HepG2 (cell line): Measurements from ENCODE around the gene CDK5R1. TPM values are rescaled to one million over a fixed set of nuclear protein-coding genes. Genes with fewer than 3 reads are reported as not detected.

Experiments used
- ATF1 ChIP-seq: IDR thresholded peaks from 2 replicates; pipeline ENCODE4 v1.6.1; 2016; ENCODE audit warnings: mild to moderate bottlenecking, control low read depth
- ATF4 ChIP-seq, 2 experiments: fragments of 450-650 bp in 1 of 2; sonication (generic) in 1 of 2; formaldehyde crosslinking; IDR thresholded peaks; 2 replicates each; pipeline versions ENCODE4 v1.5.0 to v1.8.0; 2020 to 2022; ENCODE audit warnings: mild to moderate bottlenecking in 1 of 2, missing genetic modification reagents in 1 of 2
- CBX5 ChIP-seq: sonication (generic); formaldehyde crosslinking; IDR thresholded peaks from 2 replicates; pipeline ENCODE4 v1.4.0; 2020; ENCODE audit warnings: missing genetic modification reagents, borderline replicate concordance
- EEA1 ChIP-seq: sonication (generic); formaldehyde crosslinking; IDR thresholded peaks from 2 replicates; pipeline ENCODE4 v1.5.1; 2020; ENCODE audit warnings: mild to moderate bottlenecking, missing genetic modification reagents, borderline replicate concordance
- FOSL1 ChIP-seq: sonication (generic); formaldehyde crosslinking; IDR thresholded peaks from 2 replicates; pipeline ENCODE4 v1.9.0; 2021; ENCODE audit warnings: missing genetic modification reagents, borderline replicate concordance
- FOXJ3 ChIP-seq: sonication (generic); formaldehyde crosslinking; IDR thresholded peaks from 2 replicates; pipeline ENCODE4 v1.4.0; 2020; ENCODE audit warnings: missing genetic modification reagents, mild to moderate bottlenecking, borderline replicate concordance
- GABPA ChIP-seq, 2 experiments: IDR thresholded peaks; 2 replicates each; pipeline ENCODE4 v1.6.1; 2011 to 2016; ENCODE audit warnings: low read depth in 2 of 2, low read length in 1 of 2, missing biosample characterization in 1 of 2, missing genetic modification characterization in 1 of 2
- NCOR1 ChIP-seq: fragments of 200-600 bp; sonication (generic); IDR thresholded peaks from 2 replicates; pipeline ENCODE4 v1.7.0; 2017; ENCODE audit warnings: antibody characterized with exemption, low read length, borderline replicate concordance
- NR0B2 ChIP-seq: sonication (generic); formaldehyde crosslinking; IDR thresholded peaks from 2 replicates; pipeline ENCODE4 v1.4.0; 2020; ENCODE audit warnings: mild to moderate bottlenecking, missing genetic modification reagents
- PRDM4 ChIP-seq: sonication (generic); formaldehyde crosslinking; IDR thresholded peaks from 2 replicates; pipeline ENCODE4 v1.9.0; 2021; ENCODE audit warnings: missing genetic modification reagents, borderline replicate concordance
- SAP130 ChIP-seq: IDR thresholded peaks from 2 replicates; pipeline ENCODE4 v1.6.1; 2016; ENCODE audit warnings: low read depth
- SP1 ChIP-seq, 2 experiments: fragments of 450-650 bp in 1 of 2; sonication (generic) in 1 of 2; formaldehyde crosslinking in 1 of 2; IDR thresholded peaks; 2 replicates each; pipeline versions ENCODE4 v1.4.0 to v1.6.1; 2016 to 2020; ENCODE audit warnings: missing genetic modification reagents in 1 of 2
- SRY ChIP-seq: sonication (generic); formaldehyde crosslinking; IDR thresholded peaks from 2 replicates; pipeline ENCODE4 v1.8.0; 2022; ENCODE audit warnings: mild to moderate bottlenecking, missing genetic modification reagents
- STAG1 ChIP-seq: sonication (generic); formaldehyde crosslinking; IDR thresholded peaks from 2 replicates; pipeline ENCODE4 v1.4.0; 2020; ENCODE audit warnings: missing genetic modification reagents
- TBL1XR1 ChIP-seq: fragments of 150-350 bp; IDR thresholded peaks from 2 replicates; pipeline ENCODE4 v1.6.1; 2014; ENCODE audit warnings: borderline replicate concordance, low read length; ENCODE audit not compliant: partially characterized antibody
- TCF12 ChIP-seq, 2 experiments: fragments of 450-650 bp in 1 of 2; sonication (generic) in 1 of 2; formaldehyde crosslinking in 1 of 2; IDR thresholded peaks; 2 replicates each; pipeline versions ENCODE4 v1.6.1 to v1.8.0; 2017 to 2022; ENCODE audit warnings: antibody characterized with exemption in 1 of 2, mild to moderate bottlenecking in 1 of 2, missing genetic modification reagents in 1 of 2, moderate library complexity in 1 of 2
- UBTF ChIP-seq: sonication (generic); formaldehyde crosslinking; IDR thresholded peaks from 2 replicates; pipeline ENCODE4 v1.4.0; 2020; ENCODE audit warnings: mild to moderate bottlenecking, missing genetic modification reagents
- ZBTB38 ChIP-seq: sonication (generic); formaldehyde crosslinking; IDR thresholded peaks from 2 replicates; pipeline ENCODE4 v1.5.1; 2020; ENCODE audit warnings: mild to moderate bottlenecking, missing genetic modification reagents
- ZNF691 ChIP-seq: sonication (generic); formaldehyde crosslinking; IDR thresholded peaks from 2 replicates; pipeline ENCODE4 v1.4.0; 2020; ENCODE audit warnings: missing genetic modification reagents, low read depth, mild to moderate bottlenecking, borderline replicate concordance
- ZSCAN29 ChIP-seq: sonication (generic); formaldehyde crosslinking; conservative IDR thresholded peaks from 2 replicates; pipeline ENCODE4 v1.4.0; 2020; ENCODE audit warnings: mild to moderate bottlenecking, missing genetic modification reagents
- polyA plus RNA-seq, 8 experiments: library from polyadenylated mRNA; depleted of rRNA in 3 of 8; stranded (reverse) in 7 of 8; unstranded in 1 of 8; fragments of >200 nt; fragmentation: Illumina TruSeq in 4 of 8; extraction: Trizol in 4 of 8; gene quantifications; 2 replicates each; pipeline versions ENCODE4 v1.2.1 to v1.2.3, GENCODE V29; 2011 to 2016; ENCODE audit warnings: low read depth in 4 of 8, missing spikeins in 1 of 8, mixed read lengths in 1 of 8; ENCODE audit not compliant: insufficient read depth in 1 of 8
- total RNA-seq, 5 experiments: library from RNA; depleted of rRNA; stranded (reverse); fragments of >200 nt; fragmentation: Illumina TruSeq; extraction: Trizol; gene quantifications; 2 replicates each; pipeline ENCODE4 v1.2.3, GENCODE V29; 2016; ENCODE audit warnings: low read depth in 1 of 5

Gene CDK5R1
- total and polyA plus RNA-seq, 2 of the 13 experiments (the other 11 are each of a cell fraction or from before 2014, with no cell fraction given), result 1.1 to 3.9 TPM

GRCh38 chr17:32444301-32445073 lies 42.3 kb upstream of the CDK5R1 start, which contains the start of gene PSMD11 (continued):
- peak; percentile 63; the same call in 1 of the 2 replicates for TF ChIP-seq SRY (CRISPR knock-in tag)
- no peak for TF ChIP-seq SP1 (IDR thresholded peaks at IDR 0.05)
- TF ChIP-seq SP1 (CRISPR knock-in tag; IDR thresholded peaks at IDR 0.05), result peak; percentile 84
- TF ChIP-seq UBTF (CRISPR knock-in tag), result peak; percentile 83
- TF ChIP-seq EEA1 (CRISPR knock-in tag), result peak; percentile 71; the same call in 1 of the 2 replicates
- TF ChIP-seq ATF4 (CRISPR knock-in tag; IDR thresholded peaks at IDR 0.05), result 0 out of 4 replicates have a peak, but pooled peaks of 1 of the 2 experiments have one; percentile 39
- no peak for TF ChIP-seq PRDM4 (CRISPR knock-in tag)
- peak; percentile 76 for TF ChIP-seq ATF1 (CRISPR knock-in tag)
- peak; percentile 35 for TF ChIP-seq STAG1 (CRISPR knock-in tag)
- 0 out of 2 replicates have a peak, but pooled peaks have one; percentile 49 for TF ChIP-seq ZSCAN29 (CRISPR knock-in tag)
- peak; percentile 71; the same call in 1 of the 2 replicates for TF ChIP-seq ZNF691 (CRISPR knock-in tag)
- TF ChIP-seq FOXJ3 (CRISPR knock-in tag), result 0 out of 2 replicates have a peak, but pooled peaks have one; percentile 11
- no peak for TF ChIP-seq TCF12 (IDR thresholded peaks at IDR 0.05)
- peak; percentile 26; the same call in 1 of the 2 replicates for TF ChIP-seq TCF12 (CRISPR knock-in tag; IDR thresholded peaks at IDR 0.05)
- peak; percentile 45; the same call in 1 of the 2 replicates for TF ChIP-seq ZBTB38 (CRISPR knock-in tag)
- no peak; the same call in 1 of the 2 replicates for TF ChIP-seq CBX5 (CRISPR knock-in tag)
- TF ChIP-seq TBL1XR1, result peak; percentile 45
- peak; percentile 98 for TF ChIP-seq GABPA (IDR thresholded peaks at IDR 0.05; ENCODE audit: low read depth, low read length)
- TF ChIP-seq GABPA (CRISPR knock-in tag; IDR thresholded peaks at IDR 0.05; ENCODE audit: low read depth), result peak; percentile 97
- TF ChIP-seq NCOR1, result no peak
- TF ChIP-seq FOSL1, result no peak
- TF ChIP-seq SAP130 (CRISPR knock-in tag), result peak; percentile 85
- 0 out of 2 replicates have a peak, but pooled peaks have one; percentile 15 for TF ChIP-seq NR0B2 (CRISPR knock-in tag)
